HEK293T (cell line): ENCODE results near the gene NETO1.

ENCODE experiments used
- CTCF ChIA-PET: fragments of 350-600 bp; formaldehyde crosslinking; extraction: SDS; loops from one replicate; lab custom pipeline; 2021; ENCODE audit warnings: antibody characterized with exemption, inconsistent platforms; lab: Yijun Ruan, JAX
- POLR2A ChIA-PET: fragments of 350-600 bp; formaldehyde crosslinking; extraction: SDS; loops from one replicate; lab custom pipeline; 2020; ENCODE audit warnings: antibody characterized with exemption, inconsistent platforms; lab: Yijun Ruan, JAX
- DNase-seq: peaks from one replicate; pipeline ENCODE4 v3.0.0; 2012; ENCODE audit warnings: mixed read lengths; ENCODE audit errors: extremely low spot score
- ARNT ChIP-seq: fragments of 450-650 bp; IDR thresholded peaks from 2 replicates; pipeline ENCODE4 v1.6.1; 2017; ENCODE audit warnings: mild to moderate bottlenecking
- BHLHE40 ChIP-seq: fragments of 450-650 bp; IDR thresholded peaks from 2 replicates; pipeline ENCODE4 v1.6.1; 2016; ENCODE audit warnings: mild to moderate bottlenecking, moderate library complexity, borderline replicate concordance
- CTBP1 ChIP-seq: fragments of 450-650 bp; IDR thresholded peaks from 2 replicates; pipeline ENCODE4 v1.6.1; 2016; ENCODE audit warnings: borderline replicate concordance
- ELF4 ChIP-seq: fragments of 450-650 bp; IDR thresholded peaks from 2 replicates; pipeline ENCODE4 v1.6.1; 2017; ENCODE audit warnings: antibody characterized with exemption
- FOXA1 ChIP-seq: fragments of 450-650 bp; IDR thresholded peaks from 2 replicates; pipeline ENCODE4 v1.6.1; 2016; ENCODE audit warnings: mild to moderate bottlenecking
- FOXK2 ChIP-seq: fragments of 450-650 bp; IDR thresholded peaks from 2 replicates; pipeline ENCODE4 v1.6.1; 2016; ENCODE audit warnings: mild to moderate bottlenecking
- FOXM1 ChIP-seq: fragments of 450-650 bp; IDR thresholded peaks from 2 replicates; pipeline ENCODE4 v1.6.1; 2017; ENCODE audit warnings: mild to moderate bottlenecking, borderline replicate concordance
- HDGF ChIP-seq: fragments of 450-650 bp; IDR thresholded peaks from 2 replicates; pipeline ENCODE4 v1.6.1; 2017; ENCODE audit warnings: antibody characterized with exemption, borderline replicate concordance
- L3MBTL2 ChIP-seq: fragments of 450-650 bp; conservative IDR thresholded peaks from 2 replicates; pipeline ENCODE4 v1.6.1; 2016; ENCODE audit warnings: mild to moderate bottlenecking
- LEF1 ChIP-seq: fragments of 450-650 bp; IDR thresholded peaks from 2 replicates; pipeline ENCODE4 v1.6.1; 2017; ENCODE audit warnings: mild to moderate bottlenecking, borderline replicate concordance
- NFRKB ChIP-seq: fragments of 450-650 bp; IDR thresholded peaks from 2 replicates; pipeline ENCODE4 v1.6.1; 2016; ENCODE audit warnings: mild to moderate bottlenecking, moderate library complexity
- PKNOX1 ChIP-seq: fragments of 450-650 bp; IDR thresholded peaks from 2 replicates; pipeline ENCODE4 v1.6.1; 2016
- SP1 ChIP-seq: fragments of 450-650 bp; IDR thresholded peaks from 2 replicates; pipeline ENCODE4 v1.6.1; 2017
- SUZ12 ChIP-seq: fragments of 450-650 bp; IDR thresholded peaks from 2 replicates; pipeline ENCODE4 v1.6.1; 2016; ENCODE audit warnings: mild to moderate bottlenecking
- TARDBP ChIP-seq: fragments of 450-650 bp; IDR thresholded peaks from 2 replicates; pipeline ENCODE4 v1.6.1; 2016
- ZNF384 ChIP-seq: fragments of 450-650 bp; IDR thresholded peaks from 2 replicates; pipeline ENCODE4 v1.6.1; 2016

Gene NETO1

GRCh38 chr18:72895548-72895947 is 27.8 kb upstream of the NETO1 start:
- POLR2A ChIA-PET = no interaction called here
- no peak for TF ChIP-seq BHLHE40
- TF ChIP-seq SUZ12 = no peak
- no peak for TF ChIP-seq TARDBP
- no peak for TF ChIP-seq HDGF
- TF ChIP-seq NFRKB = no peak
- no peak for TF ChIP-seq L3MBTL2
- no peak for TF ChIP-seq PKNOX1
- no peak for TF ChIP-seq FOXK2
- TF ChIP-seq ELF4 = no peak
- TF ChIP-seq ZNF384 = no peak
- no peak for TF ChIP-seq LEF1
- TF ChIP-seq FOXM1 = no peak
- TF ChIP-seq ARNT = no peak
- TF ChIP-seq FOXA1 = no peak
- TF ChIP-seq SP1 = no peak
- no peak for TF ChIP-seq CTBP1
- DNase-seq = no peak
- CTCF ChIA-PET = no interaction called here

DNA sequence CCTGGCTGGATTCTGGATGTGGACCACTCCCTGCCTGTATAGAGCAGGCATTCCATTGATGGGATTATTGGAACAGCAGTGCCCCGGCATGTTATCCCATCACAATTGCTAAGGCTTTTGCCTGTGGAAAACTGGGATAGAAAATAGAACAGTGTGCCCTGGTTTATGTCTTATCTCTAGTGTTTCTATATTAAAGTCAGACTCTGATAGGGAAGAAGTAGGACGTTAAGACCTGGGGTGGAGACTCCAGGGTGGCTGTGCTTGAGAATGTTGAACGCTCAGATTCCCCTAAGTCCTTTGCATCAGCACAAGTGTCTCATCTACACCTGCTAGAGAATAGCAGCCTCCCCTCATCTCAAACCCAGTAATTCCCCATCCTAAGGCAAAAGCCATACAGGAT is 10.8 kb upstream of the NETO1 start:
- no peak for DNase-seq
- no peak for TF ChIP-seq TARDBP
- TF ChIP-seq ELF4 = no peak
- TF ChIP-seq LEF1 = no peak
- no peak for TF ChIP-seq CTBP1
- TF ChIP-seq ZNF384 = no peak
- no peak for TF ChIP-seq NFRKB
- TF ChIP-seq L3MBTL2 = no peak
- TF ChIP-seq FOXK2 = no peak
- TF ChIP-seq ARNT = no peak
- TF ChIP-seq SUZ12 = no peak
- no peak for TF ChIP-seq BHLHE40
- TF ChIP-seq FOXA1 = no peak
- TF ChIP-seq HDGF = no peak
- TF ChIP-seq SP1 = no peak
- TF ChIP-seq FOXM1 = no peak
- POLR2A ChIA-PET = no interaction called here
- CTCF ChIA-PET = no interaction called here

GRCh38 chr18:72878143-72878542 is 10.4 kb upstream of the NETO1 start:
- ChIA-PET CTCF (no interaction called here), POLR2A (no interaction called here)
- TF ChIP-seq BHLHE40 = no peak
- no peak for TF ChIP-seq L3MBTL2
- no peak for TF ChIP-seq NFRKB
- no peak for TF ChIP-seq FOXK2
- TF ChIP-seq SP1 = no peak
- no peak for TF ChIP-seq SUZ12
- TF ChIP-seq CTBP1 = no peak
- TF ChIP-seq ARNT = no peak
- no peak for DNase-seq

DNA sequence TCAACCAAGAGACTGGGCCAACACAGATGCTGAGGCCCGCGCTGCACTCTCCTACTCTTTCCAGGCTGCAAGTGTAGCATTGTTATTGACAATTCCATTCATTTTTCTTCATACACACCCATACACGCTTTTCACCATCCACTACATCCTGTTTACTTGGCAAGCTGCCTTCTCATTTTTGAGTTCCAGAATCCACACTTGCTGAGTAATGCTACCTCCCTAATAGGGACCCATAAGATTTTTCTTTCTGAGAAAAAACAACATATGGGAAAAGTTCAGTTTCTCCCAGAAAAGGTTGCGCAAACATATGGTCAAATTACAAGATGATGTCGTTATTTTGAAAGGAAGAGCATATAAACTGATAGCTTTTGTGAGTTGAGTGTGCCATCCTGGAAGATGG is 3.3 kb upstream of the NETO1 start:
- no peak for DNase-seq
- ChIA-PET CTCF (no interaction called here), POLR2A (no interaction called here)
- TF ChIP-seq SP1 = no peak
- no peak for TF ChIP-seq FOXM1
- TF ChIP-seq NFRKB = no peak
- TF ChIP-seq ARNT = no peak
- TF ChIP-seq L3MBTL2 = no peak
- no peak for TF ChIP-seq CTBP1
- TF ChIP-seq BHLHE40 = no peak
- TF ChIP-seq ELF4 = no peak
- no peak for TF ChIP-seq FOXA1

- POLR2A ChIA-PET = no interaction called here
- TF ChIP-seq LEF1 (no peak), TARDBP (no peak)
- CTCF ChIA-PET = no interaction called here
- DNase-seq = no peak
These were observed 1.7 kb upstream of the NETO1 start for GRCh38 chr18:72869226-72870185.

DNA sequence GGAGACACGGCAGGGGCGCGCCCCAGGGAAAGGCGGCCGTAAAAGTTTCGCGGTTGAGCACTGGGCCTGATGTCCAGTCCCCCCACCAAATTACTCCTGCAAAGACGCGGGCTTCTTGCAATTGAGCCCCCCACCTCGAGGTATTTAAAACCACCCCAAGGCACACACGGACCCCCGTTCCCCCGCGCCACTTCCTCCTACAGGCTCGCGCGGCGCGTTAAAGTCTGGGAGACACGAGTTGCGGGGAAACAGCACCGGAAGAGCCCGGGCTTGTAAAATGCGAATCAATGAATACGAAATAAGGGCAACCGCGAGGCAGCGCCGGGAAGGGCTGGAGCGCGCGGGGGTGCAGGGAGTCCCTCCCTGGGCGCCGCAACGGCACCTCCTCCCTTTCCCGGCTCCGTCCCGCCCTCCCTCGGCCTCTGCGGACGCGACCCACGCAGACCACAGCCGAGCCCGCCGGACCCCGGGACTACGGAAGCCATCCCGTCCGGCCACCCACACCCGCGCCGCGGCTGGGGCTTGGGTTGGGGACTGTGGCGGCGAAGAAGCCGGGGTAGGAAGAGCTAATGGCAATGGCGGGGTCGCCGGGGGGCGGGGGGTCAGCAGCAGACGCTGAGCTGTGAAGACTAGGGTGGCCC is 918 bp upstream of the NETO1 start:
- no peak for DNase-seq
- POLR2A ChIA-PET = no interaction called here
- TF ChIP-seq ARNT (no peak), SP1 (no peak), FOXM1 (no peak), L3MBTL2 (no peak), TARDBP (no peak), ZNF384 (no peak), ELF4 (no peak), FOXA1 (no peak), FOXK2 (no peak), BHLHE40 (no peak), HDGF (no peak), PKNOX1 (no peak)
- CTCF ChIA-PET = no interaction called here
